AG04450 (cell line): ENCODE measurements around the gene SIX5. TPM values are rescaled to one million over a fixed set of nuclear protein-coding genes. Genes with fewer than 3 reads are reported as not detected.
"Not testable (repeated sequence)": the region's sequence is repeated elsewhere in the genome, so short reads cannot be mapped to it uniquely, and the experiment has no call there.

Experiments used
- CTCF ChIA-PET: fragments of 300-600, 350-600 bp; formaldehyde crosslinking; extraction: SDS; loops from one replicate; lab custom pipeline; 2022; ENCODE audit warnings: antibody characterized with exemption, inconsistent platforms; lab: Charles Lee
- POLR2A ChIA-PET: fragments of 350-600 bp; formaldehyde crosslinking; extraction: SDS; loops from one replicate; lab custom pipeline; 2021; ENCODE audit warnings: antibody characterized with exemption, inconsistent platforms; lab: Yijun Ruan, JAX
- DNase-seq: peaks from one replicate; pipeline ENCODE4 v3.0.0-alpha.2; 2011; ENCODE audit warnings: low read depth, low spot score
- H3K27ac ChIP-seq: one replicate; pipeline ENCODE4 v1.5.1; 2012; ENCODE audit warnings: low read depth, low read length, control low read depth
- H3K27me3 ChIP-seq: one replicate; pipeline ENCODE4 v1.6.0; 2012; ENCODE audit warnings: low read length; ENCODE audit not compliant: control insufficient read depth, insufficient read depth
- H3K4me3 ChIP-seq: 2 replicates; pipeline ENCODE4 v1.5.1; 2011; ENCODE audit warnings: mild to moderate bottlenecking, low read depth, low read length, control low read depth
- H3K9me3 ChIP-seq: 2 replicates; pipeline ENCODE4 v1.5.1; 2012; ENCODE audit warnings: low read length; ENCODE audit not compliant: control insufficient read depth, insufficient read depth
- polyA plus RNA-seq: library from polyadenylated mRNA; depleted of rRNA; stranded (reverse); fragments of >200 nt; gene quantifications from 2 replicates; pipeline ENCODE4 v1.2.3, GENCODE V29; 2011
- TF ChIP-seq, protein P1 (sequence below): IDR thresholded peaks from 2 replicates; pipeline ENCODE4 v1.5.1; 2011; ENCODE audit warnings: low read depth, low read length, control low read depth, inconsistent platforms

Gene SIX5
- polyA plus RNA-seq, 1 experiment = 4.4 TPM

DNA sequence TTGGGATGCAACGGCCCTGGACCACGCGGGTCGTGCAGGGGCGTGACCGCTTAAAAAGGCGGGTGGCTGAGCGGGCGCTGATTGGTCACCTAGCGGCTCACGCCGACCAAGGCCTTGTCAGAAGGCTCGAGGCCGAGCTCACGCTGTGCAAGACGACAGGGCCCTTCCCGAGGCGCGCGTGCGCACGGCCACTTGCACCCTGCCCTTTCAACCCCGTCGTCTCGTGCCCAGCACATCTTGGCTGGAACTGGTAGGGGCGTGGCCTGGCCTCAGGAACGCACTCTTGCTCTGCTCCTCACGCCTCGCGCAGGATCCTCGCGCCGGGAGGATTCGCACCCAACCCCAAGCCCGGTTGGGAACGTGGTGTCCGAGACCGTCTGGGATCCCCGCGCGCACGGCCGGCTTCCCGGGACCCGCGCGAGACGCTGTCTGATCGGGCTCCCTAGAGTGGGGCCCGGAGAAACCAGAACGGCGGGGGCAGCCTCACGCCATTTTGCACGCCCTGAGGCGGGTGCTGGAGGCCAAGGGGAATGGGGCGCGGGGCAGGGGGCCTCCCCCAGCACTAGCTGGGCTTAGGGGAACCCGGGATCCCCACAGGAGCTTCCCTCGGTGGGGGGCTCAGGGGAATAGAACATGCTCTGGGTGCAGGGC lies 35.8 kb downstream of the SIX5 start, which contains the start of gene MEIOSIN:
Gene MEIOSIN, plus strand, starts transcription at position 280 of the 651 bp plus-strand sequence. CDS start 1,938 bp downstream, outside the sequence.
- ChIA-PET CTCF (interaction anchor here (0.6 to 1.0 kb wide), 2 partner anchors 22 to 84 kb away, joined by 3 read pairs; no protein-coding TSS in a partner anchor), POLR2A (interaction anchor here (0.6 kb wide), 1 partner anchor 11 kb away, joined by 3 read pairs; no protein-coding TSS in a partner anchor)

DNA sequence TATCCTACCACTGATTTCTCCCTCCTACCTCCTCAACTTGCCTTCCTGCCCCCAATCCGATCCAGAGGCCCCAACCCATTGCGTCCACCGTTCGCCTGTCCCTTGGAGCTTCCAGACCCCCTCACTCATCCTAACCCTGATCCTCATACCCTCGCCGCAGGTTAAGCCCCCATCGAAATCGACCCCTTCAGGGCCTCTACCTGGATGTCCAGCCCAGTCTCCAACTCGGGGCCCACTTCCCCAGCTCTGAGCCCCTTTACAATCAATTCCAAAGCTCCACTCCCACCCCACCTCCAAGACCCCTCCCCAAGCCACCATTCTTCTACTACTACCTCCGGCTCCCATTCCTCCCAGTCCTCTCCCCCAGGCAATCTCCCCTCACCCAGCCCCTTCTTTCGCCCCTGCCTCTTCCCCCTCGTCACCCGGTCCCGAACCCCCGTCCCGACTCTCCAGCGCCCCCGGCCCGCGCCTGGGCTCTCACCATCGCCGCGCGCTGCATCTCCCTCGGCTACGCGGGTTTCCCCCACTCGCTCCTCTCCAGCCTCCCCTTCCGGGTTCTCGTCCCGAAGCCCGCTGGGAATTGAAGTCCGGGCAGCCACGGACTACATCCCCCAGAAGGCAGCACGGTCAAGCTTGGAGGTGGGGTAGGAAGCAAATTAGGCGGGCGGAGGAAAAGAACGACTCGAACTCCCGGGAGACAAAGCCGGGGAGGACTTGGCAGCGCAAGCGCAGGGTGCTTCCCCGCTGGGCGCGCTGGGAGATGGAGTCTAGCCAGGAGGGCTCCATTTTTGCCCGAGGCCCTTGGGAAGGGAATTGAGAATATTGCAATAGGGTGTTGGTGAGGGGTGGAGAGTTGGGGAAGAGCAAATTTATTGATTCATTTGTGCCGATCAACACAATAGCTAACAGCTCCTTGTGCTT lies 38.4 kb downstream of the SIX5 start, which contains the start of gene FBXO46:
Gene FBXO46, minus strand, starts transcription at position 529 of the 921 bp plus-strand sequence. CDS start 17,401 bp downstream, outside the sequence.
- ChIA-PET CTCF (interaction anchor here (0.7 to 1.5 kb wide), 6 partner anchors 13 to 86 kb away, joined by 3 to 8 read pairs (median 4); no protein-coding TSS in a partner anchor), POLR2A (interaction anchor here (0.6 to 2.2 kb wide), 12 partner anchors 10 to 566 kb away, joined by 3 to 20 read pairs (median 5); partner anchors contain the start of genes DMPK, QPCTL, SIX5 and SNRPD2)
- TF ChIP-seq, protein P1, sequence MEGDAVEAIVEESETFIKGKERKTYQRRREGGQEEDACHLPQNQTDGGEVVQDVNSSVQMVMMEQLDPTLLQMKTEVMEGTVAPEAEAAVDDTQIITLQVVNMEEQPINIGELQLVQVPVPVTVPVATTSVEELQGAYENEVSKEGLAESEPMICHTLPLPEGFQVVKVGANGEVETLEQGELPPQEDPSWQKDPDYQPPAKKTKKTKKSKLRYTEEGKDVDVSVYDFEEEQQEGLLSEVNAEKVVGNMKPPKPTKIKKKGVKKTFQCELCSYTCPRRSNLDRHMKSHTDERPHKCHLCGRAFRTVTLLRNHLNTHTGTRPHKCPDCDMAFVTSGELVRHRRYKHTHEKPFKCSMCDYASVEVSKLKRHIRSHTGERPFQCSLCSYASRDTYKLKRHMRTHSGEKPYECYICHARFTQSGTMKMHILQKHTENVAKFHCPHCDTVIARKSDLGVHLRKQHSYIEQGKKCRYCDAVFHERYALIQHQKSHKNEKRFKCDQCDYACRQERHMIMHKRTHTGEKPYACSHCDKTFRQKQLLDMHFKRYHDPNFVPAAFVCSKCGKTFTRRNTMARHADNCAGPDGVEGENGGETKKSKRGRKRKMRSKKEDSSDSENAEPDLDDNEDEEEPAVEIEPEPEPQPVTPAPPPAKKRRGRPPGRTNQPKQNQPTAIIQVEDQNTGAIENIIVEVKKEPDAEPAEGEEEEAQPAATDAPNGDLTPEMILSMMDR = peak; percentile 25; the same call in 1 of the 2 replicates

More for the DNA sequence above, 35.8 kb downstream of the SIX5 start, which contains the start of gene MEIOSIN:
- DNase-seq = no peak
- Histone ChIP-seq H3K4me3 (no peak within 1 kb of the TSS), H3K9me3 (peaks cover 4% of the 10 kb centered on the region; the same call in 1 of the 2 replicates), H3K27me3 (no peaks in the 10 kb centered on the region), H3K27ac (no peak within 1 kb of the TSS)
- TF ChIP-seq, protein P1 = no peak

DNA sequence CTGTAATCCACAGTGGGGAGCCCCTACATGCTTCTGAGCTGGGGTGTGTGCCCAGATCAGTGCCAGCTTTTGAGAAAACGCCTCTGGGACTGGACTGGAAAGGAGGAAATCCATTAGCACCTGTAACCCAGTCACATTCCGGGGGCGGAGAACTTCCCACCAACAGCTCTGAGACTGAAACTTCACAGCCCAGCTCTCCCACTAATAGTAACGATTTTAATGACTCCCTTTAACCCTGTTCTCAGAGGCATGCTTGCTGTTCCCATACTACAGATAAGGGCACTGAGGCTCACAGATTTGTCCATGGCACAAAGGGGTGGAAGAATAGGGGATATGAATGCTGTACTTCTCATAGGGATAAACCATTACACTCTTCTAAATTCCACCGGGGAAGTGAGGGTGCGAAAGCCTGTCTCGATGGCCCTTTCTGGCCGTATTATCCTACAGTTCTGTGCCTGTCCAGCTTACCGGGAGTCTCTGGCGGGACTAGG lies 39.2 kb downstream of the SIX5 start:
- CTCF ChIA-PET = interaction anchor here (1.0 to 1.1 kb wide), 3 partner anchors 14 to 40 kb away, joined by 3 to 8 read pairs (median 3); no protein-coding TSS in a partner anchor

More for the DNA sequence above, 38.4 kb downstream of the SIX5 start, which contains the start of gene FBXO46:
- Histone ChIP-seq H3K4me3 (peak within 1 kb of the TSS; percentile 72), H3K27ac (peak within 1 kb of the TSS; percentile 21), H3K27me3 (no peaks in the 10 kb centered on the region), H3K9me3 (peaks cover 4% of the 10 kb centered on the region; the same call in 1 of the 2 replicates)
- DNase-seq = peak; percentile 95

DNA sequence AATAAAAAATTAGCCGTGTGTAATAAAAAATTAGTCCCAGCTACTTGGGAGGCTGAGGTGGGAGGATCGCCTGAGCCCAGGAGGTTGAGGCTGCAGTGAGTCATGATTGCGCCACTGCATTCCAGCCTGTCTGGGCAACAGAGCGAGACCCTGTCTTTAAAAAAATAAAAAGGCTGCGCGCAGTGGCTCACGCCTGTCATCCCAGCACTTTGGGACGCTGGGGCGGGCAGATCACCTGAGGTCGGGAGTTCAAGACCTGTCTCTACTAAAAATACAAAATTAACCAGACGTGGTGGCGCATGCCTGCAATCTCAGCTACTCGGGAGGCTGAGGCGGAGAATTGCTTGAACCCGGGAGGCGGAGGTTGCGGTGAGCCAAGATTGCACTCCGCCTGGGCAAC lies 40.4 kb downstream of the SIX5 start:
- H3K4me3 ChIP-seq, CTCF ChIA-PET, DNase-seq, H3K27ac ChIP-seq, H3K9me3 ChIP-seq, POLR2A ChIA-PET, H3K27me3 ChIP-seq: not testable (repeated sequence)

More for the DNA sequence above, 39.2 kb downstream of the SIX5 start:
- H3K27me3 ChIP-seq = no peaks in the 10 kb centered on the region
- H3K4me3 ChIP-seq = peak overlapping the region; percentile 72
- DNase-seq = no peak
- no peak overlapping the region for H3K27ac ChIP-seq
- POLR2A ChIA-PET = interaction anchor here (0.6 to 2.2 kb wide), 4 partner anchors 12 to 39 kb away, joined by 3 to 20 read pairs (median 9); partner anchors contain the start of gene SIX5
- peaks cover 4% of the 10 kb centered on the region; the same call in 1 of the 2 replicates for H3K9me3 ChIP-seq
- TF ChIP-seq, protein P1 = no peak

DNA sequence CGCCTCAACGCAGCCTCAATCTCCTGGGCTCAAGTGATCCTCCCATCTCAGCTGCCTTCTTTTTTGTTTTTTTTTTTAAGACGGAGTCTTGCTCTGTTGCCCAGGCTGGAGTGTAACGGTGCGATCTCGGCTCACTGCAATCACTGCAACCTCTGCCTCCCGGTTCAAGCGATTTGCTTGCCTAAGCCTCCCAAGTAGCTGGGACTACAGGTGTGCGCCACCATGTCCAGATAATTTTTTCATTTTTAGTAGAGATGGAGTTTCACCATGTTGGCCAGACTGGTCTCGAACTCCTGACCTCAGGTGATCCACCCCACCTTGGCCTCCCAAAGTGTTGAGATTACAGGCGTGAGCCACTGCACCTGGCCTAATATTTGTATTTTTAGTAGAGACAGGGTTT lies 49.0 kb downstream of the SIX5 start:
- H3K27ac ChIP-seq, DNase-seq, H3K4me3 ChIP-seq, POLR2A ChIA-PET, H3K9me3 ChIP-seq, H3K27me3 ChIP-seq: not testable (repeated sequence)
- CTCF ChIA-PET = interaction anchor here (7.1 kb wide), 1 partner anchor 27 kb away, joined by 53 read pairs; the partner anchor contains the start of genes QPCTL and SNRPD2
